Measurements from ENCODE around the gene KIT.

KIT gene

DNA sequence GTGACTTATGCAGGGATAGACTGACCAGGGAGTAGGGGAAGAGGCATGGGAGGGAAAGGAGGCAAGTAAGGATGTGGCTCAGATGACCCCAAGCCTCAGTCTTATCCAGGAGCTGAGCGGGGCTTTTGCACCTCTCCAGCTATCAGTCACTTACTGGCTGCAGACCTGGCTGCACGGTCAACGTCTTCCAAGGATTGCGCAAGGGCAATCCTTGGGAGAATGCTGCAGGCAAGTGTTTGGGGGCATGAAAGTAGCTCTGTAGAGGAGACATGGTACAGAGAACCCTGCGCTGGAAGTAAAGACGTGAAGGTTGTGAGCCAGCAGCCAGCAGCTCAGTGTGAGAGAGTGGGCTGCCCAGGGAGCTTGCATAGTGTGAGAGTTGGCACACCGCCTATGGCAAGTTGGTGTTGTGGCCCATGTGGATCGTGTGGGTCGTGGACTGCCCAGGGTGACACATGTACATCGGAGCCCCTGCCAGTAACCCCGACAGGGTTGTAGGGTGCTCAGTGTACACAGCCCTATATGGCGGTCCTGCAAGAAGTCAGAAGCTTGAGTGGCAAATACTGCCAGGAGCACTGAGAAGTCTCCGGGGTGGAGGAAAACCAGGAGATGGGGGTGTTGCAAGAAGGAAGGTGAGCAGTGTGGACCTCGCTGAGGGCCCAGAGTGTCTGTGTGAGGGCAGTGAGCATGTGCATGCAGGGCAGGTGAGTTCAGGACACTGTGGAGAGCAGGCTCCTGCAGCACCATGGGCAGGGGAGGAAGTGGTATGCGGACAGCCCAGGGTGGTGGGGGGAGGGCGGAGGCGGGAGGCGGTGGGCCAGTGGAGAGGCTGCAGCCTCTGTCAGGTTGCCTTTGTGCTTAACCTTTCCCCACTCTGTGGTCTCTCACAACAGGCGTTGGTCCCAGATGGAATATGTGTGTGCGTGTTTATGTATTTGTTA is 50.9 kb downstream of the KIT start:
- DNase-seq = no peak

DNA sequence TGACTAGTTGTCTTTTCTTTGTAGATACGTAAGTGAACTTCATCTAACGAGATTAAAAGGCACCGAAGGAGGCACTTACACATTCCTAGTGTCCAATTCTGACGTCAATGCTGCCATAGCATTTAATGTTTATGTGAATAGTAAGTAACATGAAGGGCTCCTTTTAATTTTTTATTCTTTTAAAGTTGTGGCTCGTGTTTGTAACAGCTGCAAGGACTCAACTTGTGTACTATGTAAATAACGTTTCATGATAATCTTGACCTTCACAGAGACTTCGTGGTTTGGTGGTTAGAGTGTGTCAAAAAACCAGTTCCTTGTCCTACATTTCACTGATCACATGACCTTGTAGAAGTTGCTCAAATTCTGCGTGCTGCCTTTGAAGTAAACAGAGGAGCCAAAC is 51.6 kb downstream of the KIT start:
- DNase-seq = no peak

DNA sequence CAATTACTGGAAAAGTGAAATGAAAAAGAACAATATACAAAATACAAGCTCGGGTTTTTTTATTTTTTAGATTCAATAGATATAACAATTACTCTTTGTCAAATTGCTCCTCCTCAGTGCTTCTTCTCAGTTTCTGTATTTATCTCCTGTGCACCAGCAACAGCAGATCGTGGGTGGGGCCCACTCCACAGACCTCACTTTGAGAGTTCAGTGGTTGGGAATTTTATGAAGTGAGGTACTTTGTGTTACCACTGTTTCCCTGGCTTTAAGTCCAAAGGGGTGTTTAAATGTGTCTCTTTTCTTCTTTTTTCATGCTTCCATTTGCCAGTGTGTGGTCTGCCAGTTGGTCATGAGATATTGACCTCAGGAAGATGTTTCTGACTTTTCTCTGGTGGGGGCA is 54.4 kb downstream of the KIT start:
- no peak for DNase-seq

DNA sequence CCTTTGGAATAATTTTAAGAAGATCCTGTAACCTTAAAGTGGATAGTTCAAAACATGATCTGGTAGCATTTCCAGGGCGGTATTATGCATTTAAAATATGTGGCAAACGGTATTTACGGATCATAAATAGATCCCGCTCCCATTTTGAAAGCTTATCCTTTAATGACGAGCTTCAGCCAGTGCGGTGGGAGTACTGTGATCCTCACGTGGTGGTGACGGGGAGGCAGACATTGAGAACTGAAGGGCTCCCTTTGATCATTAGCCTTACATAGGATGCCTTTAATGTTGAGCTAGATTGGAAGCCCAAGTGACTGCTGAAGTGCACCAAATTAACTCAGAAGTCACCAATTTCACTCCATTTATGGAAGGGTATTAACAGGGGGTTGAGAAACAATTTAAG is 56.9 kb downstream of the KIT start:
- no peak for DNase-seq

DNA sequence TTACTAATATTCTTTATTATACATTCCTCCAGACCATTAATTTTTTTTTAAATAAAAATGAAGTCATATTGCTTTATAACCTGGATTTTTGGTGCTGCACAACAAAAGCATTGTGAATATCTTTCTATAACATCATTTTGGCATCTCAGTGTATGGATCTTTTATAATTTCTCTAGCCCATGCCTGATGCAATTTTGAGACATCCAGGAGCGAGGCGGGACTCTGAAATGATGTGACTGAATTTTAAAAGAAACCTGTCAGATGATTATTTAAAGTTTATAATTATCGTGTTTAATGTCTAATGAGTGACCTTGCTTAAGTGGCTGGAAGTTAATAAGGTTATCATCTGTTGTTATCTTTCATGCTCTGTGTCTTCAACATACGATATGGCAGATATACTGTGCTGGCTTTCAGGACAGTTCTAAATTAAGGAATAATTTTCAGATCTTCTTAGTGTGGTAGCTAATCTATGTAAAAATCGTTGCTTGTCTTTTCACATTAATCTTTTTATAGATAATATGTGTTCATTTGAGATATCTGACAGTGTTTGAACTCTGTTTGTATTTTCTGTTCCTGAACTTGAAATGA is 58.8 kb downstream of the KIT start:
- no peak for DNase-seq

DNA sequence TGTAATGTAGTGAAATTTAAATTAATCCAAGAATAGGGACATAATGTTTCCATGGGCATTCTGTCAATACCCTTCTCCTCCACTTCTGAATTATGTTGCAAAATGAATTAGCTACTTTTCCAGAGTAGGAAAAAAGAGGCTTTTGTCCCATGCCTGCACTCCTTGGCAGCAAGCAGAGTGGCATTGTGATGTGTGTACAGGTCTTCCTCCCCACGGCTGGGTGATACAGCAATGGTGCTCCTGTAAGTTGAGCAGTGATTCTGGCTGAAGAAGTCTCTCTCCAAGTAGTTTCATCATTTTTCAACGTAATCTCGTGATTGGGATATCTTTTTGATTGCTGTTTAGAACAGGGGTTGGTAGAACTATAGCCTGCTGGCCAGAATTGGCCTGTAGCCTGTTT is 59.9 kb downstream of the KIT start:
- DNase-seq = no peak

DNA sequence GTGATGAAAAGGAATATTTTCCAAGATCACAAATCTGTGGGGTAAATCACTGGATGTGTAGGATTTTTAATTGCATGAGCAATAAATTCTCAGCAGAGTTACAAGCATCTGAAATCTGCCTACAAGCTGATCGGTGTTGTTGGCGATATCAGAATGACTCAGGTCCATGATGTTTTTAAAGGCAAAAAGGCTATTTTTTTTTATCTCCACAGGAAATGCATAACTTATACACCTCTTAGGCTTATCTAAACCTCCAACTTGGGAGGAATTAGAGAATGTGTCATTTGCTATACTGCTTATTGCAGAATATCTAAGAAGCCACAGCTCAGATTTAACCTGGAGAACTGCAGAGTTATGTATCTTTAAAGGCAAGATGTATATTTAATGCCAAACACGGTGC is 61.6 kb downstream of the KIT start:
- no peak for DNase-seq

DNA sequence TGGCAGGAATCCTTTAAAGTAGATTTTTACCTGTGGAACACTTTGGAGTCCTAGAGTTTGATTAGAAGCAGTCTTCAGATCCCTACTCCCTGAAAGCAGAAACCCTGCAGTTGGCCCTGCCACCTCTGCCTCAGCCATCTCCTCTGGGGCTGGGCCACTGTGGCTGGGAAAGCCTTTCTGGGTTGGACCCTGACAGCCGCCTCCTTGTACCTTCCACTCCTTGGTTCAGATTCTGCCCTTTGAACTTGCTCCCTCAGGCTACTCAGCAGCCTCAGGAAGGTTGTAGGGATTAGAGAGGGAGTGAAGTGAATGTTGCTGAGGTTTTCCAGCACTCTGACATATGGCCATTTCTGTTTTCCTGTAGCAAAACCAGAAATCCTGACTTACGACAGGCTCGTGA is 65.5 kb downstream of the KIT start:
- peak; percentile 0 for DNase-seq

DNA sequence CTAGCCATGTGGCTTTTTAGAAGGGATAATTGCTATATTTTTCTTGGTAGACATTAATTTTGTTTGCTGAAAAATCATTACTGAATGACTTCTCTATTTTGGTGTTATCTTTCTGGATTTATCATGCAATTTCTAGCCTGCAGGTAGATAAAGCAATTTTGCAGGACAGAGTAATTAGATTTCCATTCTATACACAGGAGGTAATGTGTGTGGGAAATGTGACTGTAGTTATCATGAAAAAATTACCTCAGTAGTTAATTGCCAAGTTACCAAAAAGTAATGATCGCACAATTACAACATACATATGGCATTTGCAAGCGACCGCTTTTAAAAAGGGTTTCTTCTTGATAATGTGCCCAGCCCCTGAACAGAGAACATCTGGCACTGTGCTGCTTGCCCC is 66.1 kb downstream of the KIT start:
- DNase-seq = peak; percentile 2

DNA sequence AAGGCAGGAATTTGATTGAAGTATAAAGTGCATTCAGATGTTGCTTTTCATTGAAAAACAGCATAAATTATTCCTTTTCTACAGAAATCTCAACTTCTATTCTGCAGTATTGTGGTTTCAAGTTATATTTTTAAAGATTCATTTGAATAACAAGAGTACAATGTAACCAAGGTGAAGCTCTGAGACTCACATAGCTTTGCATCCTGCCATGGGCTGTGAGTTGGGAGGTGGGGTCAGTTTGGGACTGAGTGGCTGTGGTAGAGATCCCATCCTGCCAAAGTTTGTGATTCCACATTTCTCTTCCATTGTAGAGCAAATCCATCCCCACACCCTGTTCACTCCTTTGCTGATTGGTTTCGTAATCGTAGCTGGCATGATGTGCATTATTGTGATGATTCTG is 69.2 kb downstream of the KIT start:
- DNase-seq = no peak

DNA sequence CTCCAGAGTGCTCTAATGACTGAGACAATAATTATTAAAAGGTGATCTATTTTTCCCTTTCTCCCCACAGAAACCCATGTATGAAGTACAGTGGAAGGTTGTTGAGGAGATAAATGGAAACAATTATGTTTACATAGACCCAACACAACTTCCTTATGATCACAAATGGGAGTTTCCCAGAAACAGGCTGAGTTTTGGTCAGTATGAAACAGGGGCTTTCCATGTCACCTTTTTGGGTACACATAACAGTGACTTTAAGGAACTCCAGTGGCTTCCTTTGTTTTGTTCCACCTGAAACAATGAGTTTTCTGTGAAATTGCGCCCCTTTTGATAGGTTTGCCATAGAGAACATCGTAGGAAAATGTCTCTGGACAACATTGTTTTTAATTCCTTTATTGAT is 69.6 kb downstream of the KIT start:
- DNase-seq = no peak

DNA sequence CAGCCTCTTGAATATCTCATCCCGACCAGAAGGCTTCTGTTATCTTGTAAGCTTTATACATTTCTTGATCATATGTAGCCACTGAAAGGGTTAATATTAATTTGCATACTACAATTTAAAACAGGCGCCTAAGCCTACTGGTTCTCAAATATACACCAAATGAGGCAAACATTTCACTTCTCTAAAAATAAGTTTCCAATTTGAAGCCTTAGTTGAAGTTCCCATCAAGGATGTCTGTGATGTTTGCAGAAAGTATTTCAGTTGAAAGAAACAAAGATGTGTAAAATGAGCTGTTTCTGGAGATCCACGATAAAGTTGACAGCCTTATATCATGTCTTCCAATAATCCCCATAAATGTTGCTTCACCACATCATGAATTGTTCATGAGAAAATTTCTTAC is 70.6 kb downstream of the KIT start:
- no peak for DNase-seq

DNA sequence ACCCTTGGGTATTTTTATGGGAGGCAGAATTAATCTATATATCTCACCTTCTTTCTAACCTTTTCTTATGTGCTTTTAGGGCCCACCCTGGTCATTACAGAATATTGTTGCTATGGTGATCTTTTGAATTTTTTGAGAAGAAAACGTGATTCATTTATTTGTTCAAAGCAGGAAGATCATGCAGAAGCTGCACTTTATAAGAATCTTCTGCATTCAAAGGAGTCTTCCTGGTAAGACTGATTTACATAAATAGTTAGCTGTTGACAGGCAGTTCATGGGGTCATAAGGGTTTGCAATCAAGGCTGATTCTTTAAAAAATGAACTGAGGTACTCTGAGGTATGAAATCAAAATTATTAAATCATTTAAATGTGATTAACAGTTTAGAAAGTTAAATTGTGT is 71.5 kb downstream of the KIT start:
- DNase-seq = no peak

DNA sequence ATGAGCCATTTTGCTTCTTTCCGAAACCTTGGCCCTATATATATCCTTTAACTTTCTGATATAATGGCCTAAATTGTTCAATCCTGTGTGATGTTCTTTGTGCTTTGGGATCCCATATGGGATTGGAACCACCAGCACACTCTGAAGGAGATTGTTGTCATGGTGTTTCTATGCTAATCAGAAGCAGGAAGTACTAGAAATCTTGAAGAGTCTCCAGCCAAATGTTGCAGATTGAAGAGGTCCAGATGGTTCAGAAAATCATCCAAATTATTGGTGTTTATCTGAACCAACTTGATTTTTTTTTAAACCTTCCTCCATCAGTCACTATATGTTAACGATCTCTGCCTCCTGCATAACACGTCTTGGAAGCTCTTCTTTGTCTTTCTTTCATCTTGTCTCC is 72.8 kb downstream of the KIT start:
- DNase-seq = no peak

DNA sequence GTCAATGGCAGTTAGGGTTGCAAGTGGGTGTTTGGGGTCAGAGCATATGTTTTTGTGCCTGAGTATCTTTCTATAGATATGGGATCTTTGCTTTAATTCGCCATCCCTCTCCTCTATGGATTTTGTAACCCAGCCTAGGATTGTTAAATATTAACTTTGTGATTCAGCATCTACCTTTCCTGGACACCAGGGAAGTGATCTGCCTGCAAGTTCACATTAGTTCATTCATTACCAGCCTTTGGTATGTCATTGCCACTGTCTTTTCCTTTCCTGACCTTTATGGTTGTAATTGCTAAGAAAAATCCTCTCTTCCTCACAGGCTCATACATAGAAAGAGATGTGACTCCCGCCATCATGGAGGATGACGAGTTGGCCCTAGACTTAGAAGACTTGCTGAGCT is 73.8 kb downstream of the KIT start:
- no peak for DNase-seq

DNA sequence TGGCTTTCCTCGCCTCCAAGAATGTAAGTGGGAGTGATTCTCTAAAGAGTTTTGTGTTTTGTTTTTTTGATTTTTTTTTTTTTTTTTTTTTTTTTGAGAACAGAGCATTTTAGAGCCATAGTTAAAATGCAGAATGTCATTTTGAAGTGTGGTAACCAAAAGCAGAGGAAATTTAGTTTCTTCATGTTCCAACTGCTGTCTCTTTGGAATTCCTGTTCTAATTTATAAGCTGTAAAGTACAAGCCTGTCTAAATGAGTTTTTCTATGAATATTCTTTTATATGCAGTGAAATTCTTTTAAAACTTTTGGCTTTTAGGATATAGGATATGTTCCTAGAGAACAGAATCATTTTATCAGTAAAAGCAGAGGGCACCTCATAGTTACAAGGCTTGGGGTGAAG is 74.2 kb downstream of the KIT start:
- DNase-seq = no peak

DNA sequence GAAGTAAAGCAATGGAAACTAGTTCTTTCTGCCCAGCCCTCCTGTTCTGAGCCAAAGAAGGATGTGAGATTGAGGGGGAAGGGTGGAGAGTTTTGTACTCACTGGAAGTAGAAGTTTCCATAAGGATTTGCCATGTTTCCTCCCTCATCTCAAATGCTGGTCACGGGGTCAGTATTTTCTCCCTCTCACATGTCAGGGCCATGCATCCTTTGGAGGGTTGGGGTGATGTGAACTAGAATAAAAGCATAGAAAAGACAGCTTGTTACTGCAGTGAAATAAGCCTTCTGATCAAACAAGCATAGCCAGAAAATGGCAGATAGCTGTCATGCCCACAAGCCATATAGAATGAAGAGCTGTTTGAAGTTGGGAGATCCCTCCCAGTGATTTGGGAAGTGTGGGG is 79.7 kb downstream of the KIT start:
- DNase-seq = no peak

DNA sequence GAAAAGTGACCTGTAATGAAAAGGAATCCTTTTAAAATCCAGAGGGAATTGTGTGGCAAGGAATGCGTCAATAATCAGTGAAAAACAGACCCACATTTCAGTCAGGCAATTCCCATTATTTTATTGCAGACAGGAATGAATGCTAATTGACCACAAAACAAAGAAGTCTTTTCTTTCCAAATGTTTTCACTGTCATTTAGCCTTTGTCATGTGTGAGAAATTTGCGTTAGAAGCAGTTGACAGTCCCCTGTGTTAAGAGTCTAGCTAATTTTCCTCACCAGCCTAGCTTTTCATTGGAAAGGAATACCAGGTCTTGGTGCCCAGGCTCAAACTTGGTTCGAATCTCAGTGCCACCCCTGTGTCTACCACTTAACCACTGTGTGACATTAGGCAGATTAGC is 83.4 kb downstream of the KIT start:
- no peak for DNase-seq

DNA sequence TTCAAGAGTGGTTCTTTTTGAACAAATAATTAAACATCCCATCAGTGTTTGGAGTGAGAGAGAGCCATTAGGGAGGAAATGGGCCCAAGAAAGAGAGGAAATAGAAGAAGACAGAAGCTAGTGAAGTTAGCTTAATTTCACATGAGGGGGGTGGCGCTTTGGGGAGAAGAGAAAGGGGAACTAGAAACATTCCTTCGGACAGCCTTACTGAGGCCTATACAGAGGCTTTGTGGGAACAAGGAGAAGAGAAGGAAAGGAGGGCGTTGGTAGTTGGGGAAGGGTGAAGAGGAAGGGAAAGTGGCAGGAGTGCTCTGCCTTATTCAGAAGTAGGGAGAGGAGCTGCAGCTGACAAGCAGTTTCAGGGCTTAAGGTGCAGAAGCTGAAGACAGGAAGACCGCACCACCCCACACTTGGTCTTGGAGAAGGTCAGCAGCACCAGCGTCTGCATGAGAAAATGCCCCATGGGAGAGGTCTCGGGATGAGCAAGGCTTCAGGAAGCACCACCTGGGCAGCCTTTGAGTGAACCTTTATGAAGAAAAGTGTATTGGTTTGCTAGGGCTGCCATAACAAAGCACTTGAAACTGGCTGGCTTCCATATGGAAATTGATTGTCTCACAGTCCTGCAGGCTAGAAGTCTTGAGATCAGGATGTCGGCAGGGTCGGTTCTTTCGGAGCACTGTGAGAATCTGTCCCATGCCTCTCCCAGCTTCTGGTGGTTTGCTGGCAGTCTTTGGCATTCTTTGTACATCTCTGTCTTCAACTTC is 85.1 kb downstream of the KIT start:
- no peak for DNase-seq

DNA sequence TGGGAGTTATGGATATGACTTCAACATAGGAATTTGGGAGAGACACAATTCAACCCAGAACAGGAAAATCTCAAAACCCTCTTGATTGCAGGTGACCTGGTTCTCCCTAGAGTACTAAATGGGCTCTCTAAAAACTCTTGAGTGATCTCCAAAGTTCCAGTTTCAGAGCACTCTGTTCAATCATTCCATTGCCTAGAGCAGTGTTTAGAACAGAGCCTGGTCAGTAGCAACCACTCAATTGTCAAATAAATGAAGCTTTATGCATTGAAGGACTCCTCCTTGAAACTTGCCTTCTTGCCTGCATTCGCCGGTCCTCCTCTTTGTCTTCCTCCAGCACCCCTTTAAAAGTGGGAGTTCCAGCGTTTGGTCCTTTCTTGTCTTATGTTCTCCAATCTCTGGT is 85.8 kb downstream of the KIT start:
- DNase-seq = no peak

DNA sequence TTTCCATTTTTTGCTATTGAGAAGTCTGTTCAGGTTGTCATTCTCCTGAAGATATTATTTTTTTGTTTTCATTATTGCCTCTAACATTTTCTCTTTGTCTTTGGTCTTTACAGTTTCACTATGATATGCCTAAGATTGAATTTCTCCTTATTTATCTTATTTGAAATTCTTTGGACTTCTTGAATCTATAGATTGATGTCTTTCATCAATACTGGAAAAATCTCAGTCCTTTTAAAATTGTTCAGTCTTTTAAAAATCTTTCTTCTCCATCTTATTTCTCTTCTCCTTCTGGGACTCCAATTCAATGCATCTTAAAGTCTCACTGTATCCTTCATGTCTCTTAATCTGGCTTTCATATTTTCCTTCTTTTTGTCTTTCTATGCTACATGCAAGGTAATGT is 86.7 kb downstream of the KIT start:
- DNase-seq = no peak

DNA sequence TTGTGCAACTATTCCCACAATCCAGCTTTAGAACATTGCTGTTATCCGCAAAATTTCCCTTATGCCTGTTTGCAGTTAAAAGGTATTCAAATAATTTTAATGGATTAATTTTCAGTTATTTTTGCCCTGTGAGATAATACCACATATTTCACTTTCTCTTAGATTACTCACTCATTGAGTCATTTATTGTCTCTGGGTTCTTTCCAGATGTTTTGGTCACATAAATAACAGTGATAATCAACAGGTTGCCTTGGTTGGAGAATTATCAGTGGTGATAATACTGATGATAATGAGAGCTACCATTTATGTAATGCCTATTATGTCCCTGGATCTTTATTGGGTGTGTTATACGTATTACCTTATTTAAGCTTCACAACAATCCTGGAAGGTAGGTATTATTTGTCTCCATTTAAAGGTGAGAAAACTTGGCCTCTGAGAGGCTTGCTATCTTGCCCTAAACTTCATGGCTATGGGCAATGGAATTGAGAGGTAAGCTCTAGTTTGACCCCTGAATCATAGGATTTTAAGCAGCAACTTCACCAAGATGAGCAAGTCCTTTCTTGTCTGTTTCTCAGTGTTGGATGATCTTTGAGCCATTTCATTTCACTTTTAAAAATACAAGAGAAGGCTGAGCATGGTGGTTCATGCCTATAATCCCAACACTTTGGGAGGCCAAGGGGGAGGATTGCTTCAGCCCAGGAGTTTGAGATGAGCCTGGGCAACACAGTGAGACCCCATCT is 87.4 kb downstream of the KIT start:
- DNase-seq = no peak

DNA sequence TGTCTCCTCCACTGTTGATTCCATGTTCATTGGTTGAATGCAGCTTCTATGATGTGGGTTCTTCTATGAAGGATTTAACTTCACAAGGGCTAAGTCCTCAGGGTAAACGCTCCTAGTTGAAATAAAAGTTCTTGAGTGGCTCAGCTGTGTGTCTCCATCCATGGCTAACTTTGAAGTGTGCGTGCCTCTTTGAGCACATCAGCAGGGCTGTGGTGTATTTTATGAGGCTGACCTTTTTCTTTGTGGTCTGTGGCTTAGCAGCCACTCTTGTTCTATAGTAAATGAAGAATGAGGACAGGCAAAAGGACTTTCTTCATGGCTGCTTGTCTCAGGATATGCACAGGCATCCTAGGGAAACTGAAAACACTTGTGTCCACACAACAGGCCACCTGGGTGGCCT is 88.5 kb downstream of the KIT start:
- no peak for DNase-seq

All from NCI-H1092 treated with DMSO at 0.1 percent for 48 hours (cell line).